Measurements from ENCODE around the gene CTU1. TPM values are rescaled to one million over a fixed set of nuclear protein-coding genes. Genes with fewer than 3 reads are reported as not detected.

Gene CTU1
- total RNA-seq, 1 experiment from 2014 or later: 9.3 TPM

GRCh38 chr19:51127032-51127431 is 18.8 kb upstream of the CTU1 start:
- H3K36me3 ChIP-seq (ENCODE audit: control insufficient read depth, insufficient read depth, low read length): no peaks in the 10 kb centered on the region
- no peak overlapping the region for H3K27ac ChIP-seq (ENCODE audit: low read length)
- POLR2A ChIA-PET: no interaction called here
- no peak for ATAC-seq
- no peak overlapping the region for H3K4me3 ChIP-seq (ENCODE audit: low read depth in 2 of 2, low read length in 2 of 2)
- TF ChIP-seq, protein P1, sequence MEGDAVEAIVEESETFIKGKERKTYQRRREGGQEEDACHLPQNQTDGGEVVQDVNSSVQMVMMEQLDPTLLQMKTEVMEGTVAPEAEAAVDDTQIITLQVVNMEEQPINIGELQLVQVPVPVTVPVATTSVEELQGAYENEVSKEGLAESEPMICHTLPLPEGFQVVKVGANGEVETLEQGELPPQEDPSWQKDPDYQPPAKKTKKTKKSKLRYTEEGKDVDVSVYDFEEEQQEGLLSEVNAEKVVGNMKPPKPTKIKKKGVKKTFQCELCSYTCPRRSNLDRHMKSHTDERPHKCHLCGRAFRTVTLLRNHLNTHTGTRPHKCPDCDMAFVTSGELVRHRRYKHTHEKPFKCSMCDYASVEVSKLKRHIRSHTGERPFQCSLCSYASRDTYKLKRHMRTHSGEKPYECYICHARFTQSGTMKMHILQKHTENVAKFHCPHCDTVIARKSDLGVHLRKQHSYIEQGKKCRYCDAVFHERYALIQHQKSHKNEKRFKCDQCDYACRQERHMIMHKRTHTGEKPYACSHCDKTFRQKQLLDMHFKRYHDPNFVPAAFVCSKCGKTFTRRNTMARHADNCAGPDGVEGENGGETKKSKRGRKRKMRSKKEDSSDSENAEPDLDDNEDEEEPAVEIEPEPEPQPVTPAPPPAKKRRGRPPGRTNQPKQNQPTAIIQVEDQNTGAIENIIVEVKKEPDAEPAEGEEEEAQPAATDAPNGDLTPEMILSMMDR (IDR thresholded peaks at IDR 0.05): no peak
- in situ Hi-C loops (cut with HindIII; ENCODE audit: low pct_unique_long_range_greater_than_20kb, low sequenced_read_pairs): no loop called here
- no peak for DNase-seq (ENCODE audit: low read depth, low spot score)
- CTCF ChIA-PET: interaction anchor here (0.6 kb wide), 1 partner anchor 17 kb away, joined by 8 read pairs; no protein-coding TSS in a partner anchor
- BruUV-seq (replicated peaks): no TSS peak
- no peaks in the 10 kb centered on the region for H3K4me1 ChIP-seq (ENCODE audit: control insufficient read depth, insufficient read depth, low read length)
- H3K27me3 ChIP-seq (ENCODE audit: control insufficient read depth, insufficient read depth, low read length): no peaks in the 10 kb centered on the region
- no peaks in the 10 kb centered on the region for H3K9me3 ChIP-seq (ENCODE audit: control insufficient read depth, insufficient read depth, low read depth, low read length)
- intact Hi-C loops (cut with micrococcal nuclease; ENCODE audit: unreplicated experiment): no loop called here

DNA sequence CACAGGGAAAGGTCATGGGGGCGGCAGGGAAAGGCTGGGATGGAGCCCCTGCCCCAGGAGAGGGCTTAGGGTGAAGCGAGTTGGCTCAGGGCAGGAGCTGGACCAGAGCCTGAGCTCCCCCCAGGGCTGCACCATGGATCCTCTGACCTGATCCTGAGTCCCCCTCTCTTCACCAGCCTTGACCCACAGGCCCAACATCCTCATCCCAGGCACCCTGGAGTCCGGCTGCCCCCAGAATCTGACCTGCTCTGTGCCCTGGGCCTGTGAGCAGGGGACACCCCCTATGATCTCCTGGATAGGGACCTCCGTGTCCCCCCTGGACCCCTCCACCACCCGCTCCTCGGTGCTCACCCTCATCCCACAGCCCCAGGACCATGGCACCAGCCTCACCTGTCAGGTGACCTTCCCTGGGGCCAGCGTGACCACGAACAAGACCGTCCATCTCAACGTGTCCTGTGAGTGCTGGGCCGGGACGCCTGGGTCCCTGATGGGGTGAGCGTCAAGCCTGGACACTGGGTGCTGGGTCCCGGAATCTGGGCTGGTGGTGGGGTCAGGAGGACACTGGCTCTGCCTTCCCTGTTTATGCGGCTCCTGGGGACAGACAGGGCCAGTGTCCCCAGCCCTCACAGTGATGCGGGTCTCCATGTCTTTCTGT is 17.3 kb upstream of the CTU1 start:
- intact Hi-C loops (cut with micrococcal nuclease; ENCODE audit: unreplicated experiment) (no loop called here), in situ Hi-C loops (cut with HindIII; ENCODE audit: low pct_unique_long_range_greater_than_20kb, low sequenced_read_pairs) (no loop called here)
- no peak for TF ChIP-seq POLR2AphosphoS5 (IDR thresholded peaks at IDR 0.05; ENCODE audit: low read depth, low read length)
- no peak for TF ChIP-seq SIN3A (IDR thresholded peaks at IDR 0.05; ENCODE audit: borderline replicate concordance, insufficient read depth, low read depth, low read length)
- TF ChIP-seq, protein P2, sequence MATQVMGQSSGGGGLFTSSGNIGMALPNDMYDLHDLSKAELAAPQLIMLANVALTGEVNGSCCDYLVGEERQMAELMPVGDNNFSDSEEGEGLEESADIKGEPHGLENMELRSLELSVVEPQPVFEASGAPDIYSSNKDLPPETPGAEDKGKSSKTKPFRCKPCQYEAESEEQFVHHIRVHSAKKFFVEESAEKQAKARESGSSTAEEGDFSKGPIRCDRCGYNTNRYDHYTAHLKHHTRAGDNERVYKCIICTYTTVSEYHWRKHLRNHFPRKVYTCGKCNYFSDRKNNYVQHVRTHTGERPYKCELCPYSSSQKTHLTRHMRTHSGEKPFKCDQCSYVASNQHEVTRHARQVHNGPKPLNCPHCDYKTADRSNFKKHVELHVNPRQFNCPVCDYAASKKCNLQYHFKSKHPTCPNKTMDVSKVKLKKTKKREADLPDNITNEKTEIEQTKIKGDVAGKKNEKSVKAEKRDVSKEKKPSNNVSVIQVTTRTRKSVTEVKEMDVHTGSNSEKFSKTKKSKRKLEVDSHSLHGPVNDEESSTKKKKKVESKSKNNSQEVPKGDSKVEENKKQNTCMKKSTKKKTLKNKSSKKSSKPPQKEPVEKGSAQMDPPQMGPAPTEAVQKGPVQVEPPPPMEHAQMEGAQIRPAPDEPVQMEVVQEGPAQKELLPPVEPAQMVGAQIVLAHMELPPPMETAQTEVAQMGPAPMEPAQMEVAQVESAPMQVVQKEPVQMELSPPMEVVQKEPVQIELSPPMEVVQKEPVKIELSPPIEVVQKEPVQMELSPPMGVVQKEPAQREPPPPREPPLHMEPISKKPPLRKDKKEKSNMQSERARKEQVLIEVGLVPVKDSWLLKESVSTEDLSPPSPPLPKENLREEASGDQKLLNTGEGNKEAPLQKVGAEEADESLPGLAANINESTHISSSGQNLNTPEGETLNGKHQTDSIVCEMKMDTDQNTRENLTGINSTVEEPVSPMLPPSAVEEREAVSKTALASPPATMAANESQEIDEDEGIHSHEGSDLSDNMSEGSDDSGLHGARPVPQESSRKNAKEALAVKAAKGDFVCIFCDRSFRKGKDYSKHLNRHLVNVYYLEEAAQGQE (IDR thresholded peaks at IDR 0.05; ENCODE audit: insufficient read depth in 1 of 2, low read depth in 2 of 2, low read length in 1 of 2): no peak
- no peaks in the 10 kb centered on the region for H3K4me1 ChIP-seq (ENCODE audit: control insufficient read depth, insufficient read depth, low read length)
- CTCF ChIA-PET: no interaction called here
- ATAC-seq: no peak
- no peak for DNase-seq (ENCODE audit: low read depth, low spot score)
- no TSS peak for BruUV-seq (replicated peaks)
- no peaks in the 10 kb centered on the region for H3K9me3 ChIP-seq (ENCODE audit: control insufficient read depth, insufficient read depth, low read depth, low read length)
- no peak overlapping the region for H3K4me3 ChIP-seq (ENCODE audit: low read depth in 2 of 2, low read length in 2 of 2)
- no peaks in the 10 kb centered on the region for H3K27me3 ChIP-seq (ENCODE audit: control insufficient read depth, insufficient read depth, low read length)
- H3K36me3 ChIP-seq (ENCODE audit: control insufficient read depth, insufficient read depth, low read length): no peaks in the 10 kb centered on the region
- H3K27ac ChIP-seq (ENCODE audit: low read length): no peak overlapping the region
- POLR2A ChIA-PET: no interaction called here

GRCh38 chr19:51124729-51125128 is 16.5 kb upstream of the CTU1 start, which contains the start of gene SIGLEC9:
TSS of gene SIGLEC9 (plus strand) at chr19:51124906. CDS start at chr19:51124975, 69 bp downstream.
- Histone ChIP-seq H3K27ac (ENCODE audit: low read length) (no peak within 1 kb of the TSS), H3K9me3 (ENCODE audit: control insufficient read depth, insufficient read depth, low read depth, low read length) (no peaks in the 10 kb centered on the region), H3K4me1 (ENCODE audit: control insufficient read depth, insufficient read depth, low read length) (no peaks in the 10 kb centered on the region), H3K27me3 (ENCODE audit: control insufficient read depth, insufficient read depth, low read length) (no peaks in the 10 kb centered on the region), H3K4me3 (ENCODE audit: low read depth in 2 of 2, low read length in 2 of 2) (no peak within 1 kb of the TSS), H3K36me3 (ENCODE audit: control insufficient read depth, insufficient read depth, low read length) (no peaks in the 10 kb centered on the region)
- BruUV-seq (replicated peaks): no TSS peak
- TF ChIP-seq, protein P1 (IDR thresholded peaks at IDR 0.05): no peak
- TF ChIP-seq, protein P2 (IDR thresholded peaks at IDR 0.05; ENCODE audit: insufficient read depth in 1 of 2, low read depth in 2 of 2, low read length in 1 of 2): no peak
- TF ChIP-seq SIN3A (IDR thresholded peaks at IDR 0.05; ENCODE audit: borderline replicate concordance, insufficient read depth, low read depth, low read length) (no peak), TCF7L2 (IDR thresholded peaks at IDR 0.05; ENCODE audit: low read depth, low read length) (no peak), POLR2AphosphoS5 (IDR thresholded peaks at IDR 0.05; ENCODE audit: low read depth, low read length) (no peak)
- ATAC-seq (no peak), DNase-seq (ENCODE audit: low read depth, low spot score) (no peak)
- CTCF ChIA-PET: no interaction called here
- POLR2A ChIA-PET: no interaction called here
- intact Hi-C loops (cut with micrococcal nuclease; ENCODE audit: unreplicated experiment): no loop called here
- in situ Hi-C loops (cut with HindIII; ENCODE audit: low pct_unique_long_range_greater_than_20kb, low sequenced_read_pairs): no loop called here

Measured in Panc1 (cell line).